Measurements from ENCODE around the gene RFWD3.

Gene RFWD3

GRCh38 chr16:74577882-74578366 is 88.8 kb downstream of the RFWD3 start:
- no peak for DNase-seq

- no peak for DNase-seq
Measured at GRCh38 chr16:74575807-74576643, 90.7 kb downstream of the RFWD3 start.

- no peak for DNase-seq
Measured at GRCh38 chr16:74575175-74575806, 91.4 kb downstream of the RFWD3 start.

DNA sequence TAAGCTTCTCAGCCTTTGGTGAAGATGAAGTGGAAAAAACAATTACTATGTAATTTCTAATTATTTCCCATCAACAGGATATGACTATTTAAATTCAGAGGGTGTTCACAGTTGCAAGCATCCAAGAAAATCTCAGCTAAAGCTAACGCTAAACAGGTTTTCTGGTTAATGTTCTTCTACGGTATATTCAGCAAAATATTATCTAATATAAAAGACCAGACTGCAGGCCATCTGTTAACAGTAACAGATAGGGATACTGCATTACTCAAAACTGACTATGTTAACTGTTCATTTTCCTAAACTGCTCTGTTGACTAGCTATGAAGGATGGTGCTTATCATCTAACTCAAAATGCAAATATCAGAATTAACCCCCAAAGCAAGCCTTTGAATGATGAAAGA is 92.5 kb downstream of the RFWD3 start:
- no peak for DNase-seq

DNA sequence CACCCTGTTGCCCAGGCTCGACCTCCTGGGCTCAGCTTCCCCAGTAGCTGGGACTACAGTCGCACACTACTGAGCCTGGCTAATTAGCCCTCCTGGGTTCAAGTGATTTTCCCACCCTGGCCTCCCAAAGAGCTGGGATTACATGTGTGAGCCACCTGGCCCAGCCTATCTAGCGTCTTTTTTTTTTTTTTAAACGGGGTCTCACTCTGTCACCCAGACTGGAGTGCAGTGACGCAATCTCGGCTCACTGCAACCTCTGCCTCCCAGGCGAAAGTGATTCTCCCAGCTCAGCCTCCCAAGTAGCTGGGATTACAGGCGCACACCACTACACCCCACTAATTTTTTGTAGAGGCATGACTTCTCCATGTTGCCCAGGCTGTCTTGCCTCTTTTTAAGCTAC is 93.1 kb downstream of the RFWD3 start:
- no peak for DNase-seq

All from CD4-positive, alpha-beta T cell treated with Interleukin-12 subunit alpha and Interleukin-12 subunit beta, for 1 hour (primary cell).